Osteocyte (in vitro differentiated cells): ENCODE measurements around the gene TEX54. TPM values are rescaled to one million over a fixed set of nuclear protein-coding genes. Genes with fewer than 3 reads are reported as not detected.

Experiments
- DNase-seq: peaks from one replicate; pipeline ENCODE4 v3.0.0; 2021; ENCODE audit warnings: mixed read lengths; ENCODE audit not compliant: unreplicated experiment; ENCODE audit errors: extremely low spot score
- H3K27ac Mint-ChIP-seq: one replicate; pipeline ENCODE4 v1.8.0; 2021; ENCODE audit warnings: mild to moderate bottlenecking, mixed read lengths; ENCODE audit not compliant: unreplicated experiment
- H3K27me3 Mint-ChIP-seq: one replicate; pipeline ENCODE4 v1.8.0; 2021; ENCODE audit warnings: mixed read lengths; ENCODE audit not compliant: unreplicated experiment
- H3K36me3 Mint-ChIP-seq: one replicate; pipeline ENCODE4 v1.8.0; 2021; ENCODE audit warnings: mixed read lengths; ENCODE audit not compliant: unreplicated experiment
- H3K4me1 Mint-ChIP-seq: one replicate; pipeline ENCODE4 v1.8.0; 2021; ENCODE audit warnings: mixed read lengths; ENCODE audit not compliant: unreplicated experiment
- H3K4me3 Mint-ChIP-seq: one replicate; pipeline ENCODE4 v1.8.0; 2021; ENCODE audit warnings: mild to moderate bottlenecking, moderate library complexity, mixed read lengths; ENCODE audit not compliant: unreplicated experiment
- H3K9me3 Mint-ChIP-seq: one replicate; pipeline ENCODE4 v1.8.0; 2021; ENCODE audit warnings: mixed read lengths; ENCODE audit not compliant: unreplicated experiment
- CTCF ChIP-seq: fragments of 200-600 bp; sonication (generic); IDR thresholded peaks from 2 replicates; pipeline ENCODE4 v1.5.0; 2021; ENCODE audit warnings: antibody characterized with exemption, mild to moderate bottlenecking, moderate library complexity
- total RNA-seq: library from RNA; stranded (reverse); gene quantifications from 2 replicates; pipeline ENCODE4 v1.2.1, GENCODE V29; 2021

Gene TEX54
- total RNA-seq, 1 donor from 2014 or later = not detected

GRCh38 chr11:62794201-62794775 is 38.4 kb downstream of the TEX54 start:
- Mint-ChIP-seq H3K27ac (peak overlapping the region; percentile 10), H3K9me3 (no peaks in the 10 kb centered on the region), H3K27me3 (no peaks in the 10 kb centered on the region)

GRCh38 chr11:62792202-62792575 is 40.5 kb downstream of the TEX54 start:
- Mint-ChIP-seq H3K9me3 (no peaks in the 10 kb centered on the region), H3K4me1 (peaks cover 43% of the 10 kb centered on the region), H3K4me3 (peak overlapping the region; percentile 85), H3K27ac (peak overlapping the region; percentile 87), H3K27me3 (no peaks in the 10 kb centered on the region), H3K36me3 (peaks cover 29% of the 10 kb centered on the region)
- TF ChIP-seq CTCF = no peak
- no peak for DNase-seq

More at GRCh38 chr11:62794201-62794775, 38.4 kb downstream of the TEX54 start:
- no peak for TF ChIP-seq CTCF
- Mint-ChIP-seq H3K36me3 (peaks cover 42% of the 10 kb centered on the region), H3K4me1 (peaks cover 28% of the 10 kb centered on the region), H3K4me3 (no peak overlapping the region)
- DNase-seq = no peak

GRCh38 chr11:62791501-62792201 is 41.0 kb downstream of the TEX54 start, which contains the start of gene TMEM223:
TSS of gene TMEM223 (minus strand) at chr11:62792006. CDS start at chr11:62791994, 12 bp downstream.
- Mint-ChIP-seq H3K27ac (peak within 1 kb of the TSS; percentile 87), H3K27me3 (no peaks in the 10 kb centered on the region), H3K4me1 (peaks cover 43% of the 10 kb centered on the region), H3K4me3 (peak within 1 kb of the TSS; percentile 85), H3K36me3 (peaks cover 28% of the 10 kb centered on the region), H3K9me3 (no peaks in the 10 kb centered on the region)
- DNase-seq = peak; percentile 95
- peak; percentile 20 for TF ChIP-seq CTCF

GRCh38 chr11:62789576-62789975 is 43.1 kb downstream of the TEX54 start:
- Mint-ChIP-seq H3K27me3 (no peaks in the 10 kb centered on the region), H3K9me3 (no peaks in the 10 kb centered on the region), H3K4me1 (peaks cover 51% of the 10 kb centered on the region), H3K4me3 (peak overlapping the region; percentile 90), H3K36me3 (peaks cover 13% of the 10 kb centered on the region), H3K27ac (peak overlapping the region; percentile 34)
- DNase-seq = no peak
- TF ChIP-seq CTCF = no peak

- peak overlapping the region; percentile 90 for H3K4me3 Mint-ChIP-seq
- no peak for TF ChIP-seq CTCF
- peak overlapping the region; percentile 41 for H3K27ac Mint-ChIP-seq
- H3K36me3 Mint-ChIP-seq = peaks cover 8% of the 10 kb centered on the region
- no peak for DNase-seq
- H3K27me3 Mint-ChIP-seq = no peaks in the 10 kb centered on the region
- peaks cover 51% of the 10 kb centered on the region for H3K4me1 Mint-ChIP-seq
- H3K9me3 Mint-ChIP-seq = no peaks in the 10 kb centered on the region
Measured at GRCh38 chr11:62788991-62789390, 43.6 kb downstream of the TEX54 start.
